AG09319 (cell line): ENCODE results near the gene SUSD4.

ENCODE experiments used
- DNase-seq: peaks from one replicate; pipeline ENCODE4 v3.0.0-alpha.2; 2010; ENCODE audit warnings: low read depth; ENCODE audit errors: extremely low read depth
- TF ChIP-seq, protein P1 (sequence below): IDR thresholded peaks from 2 replicates; pipeline ENCODE4 v1.5.1; 2011; ENCODE audit warnings: low read depth, mild to moderate bottlenecking, inconsistent platforms, low read length, moderate library complexity

SUSD4 gene

DNA sequence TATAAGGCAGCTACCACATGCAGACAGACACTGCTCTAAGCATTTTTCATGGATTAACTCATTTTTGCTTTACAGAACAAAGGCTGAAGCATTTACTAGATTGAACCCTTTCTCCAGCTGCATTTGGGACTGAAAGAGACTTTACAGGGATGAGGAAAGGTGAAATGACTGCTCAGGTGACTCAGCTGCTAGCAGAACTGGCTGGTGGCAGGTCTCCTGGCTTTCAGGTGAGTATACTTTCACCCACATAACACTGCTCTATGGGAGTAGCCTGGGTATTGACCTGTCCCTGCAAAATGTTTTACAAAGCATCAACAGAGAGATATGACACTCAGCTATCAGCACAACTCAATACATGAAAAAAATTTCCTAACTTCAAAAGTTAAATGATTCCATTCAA is 26.6 kb upstream of the SUSD4 start:
- DNase-seq: no peak
- TF ChIP-seq, protein P1, sequence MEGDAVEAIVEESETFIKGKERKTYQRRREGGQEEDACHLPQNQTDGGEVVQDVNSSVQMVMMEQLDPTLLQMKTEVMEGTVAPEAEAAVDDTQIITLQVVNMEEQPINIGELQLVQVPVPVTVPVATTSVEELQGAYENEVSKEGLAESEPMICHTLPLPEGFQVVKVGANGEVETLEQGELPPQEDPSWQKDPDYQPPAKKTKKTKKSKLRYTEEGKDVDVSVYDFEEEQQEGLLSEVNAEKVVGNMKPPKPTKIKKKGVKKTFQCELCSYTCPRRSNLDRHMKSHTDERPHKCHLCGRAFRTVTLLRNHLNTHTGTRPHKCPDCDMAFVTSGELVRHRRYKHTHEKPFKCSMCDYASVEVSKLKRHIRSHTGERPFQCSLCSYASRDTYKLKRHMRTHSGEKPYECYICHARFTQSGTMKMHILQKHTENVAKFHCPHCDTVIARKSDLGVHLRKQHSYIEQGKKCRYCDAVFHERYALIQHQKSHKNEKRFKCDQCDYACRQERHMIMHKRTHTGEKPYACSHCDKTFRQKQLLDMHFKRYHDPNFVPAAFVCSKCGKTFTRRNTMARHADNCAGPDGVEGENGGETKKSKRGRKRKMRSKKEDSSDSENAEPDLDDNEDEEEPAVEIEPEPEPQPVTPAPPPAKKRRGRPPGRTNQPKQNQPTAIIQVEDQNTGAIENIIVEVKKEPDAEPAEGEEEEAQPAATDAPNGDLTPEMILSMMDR: no peak

DNA sequence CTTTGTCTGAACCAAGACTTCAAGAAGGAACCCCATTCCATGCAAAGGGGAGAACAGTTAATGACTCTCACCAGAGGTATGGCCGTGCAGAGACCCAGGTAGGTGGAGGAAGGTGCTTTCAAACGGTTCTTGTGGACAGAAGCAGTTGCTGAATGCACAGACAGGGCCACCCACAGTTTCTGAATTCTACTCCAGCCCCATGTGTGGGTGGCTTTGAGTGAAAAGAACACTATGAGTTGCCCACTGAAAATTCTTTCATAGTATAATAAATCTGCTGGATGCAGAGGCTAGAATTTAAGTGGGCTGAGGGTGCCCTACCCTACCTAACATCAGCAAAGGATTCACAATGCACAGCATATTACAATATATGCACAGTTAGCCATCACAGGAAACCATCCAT is 22.0 kb upstream of the SUSD4 start:
- TF ChIP-seq, protein P1: no peak
- no peak for DNase-seq

DNA sequence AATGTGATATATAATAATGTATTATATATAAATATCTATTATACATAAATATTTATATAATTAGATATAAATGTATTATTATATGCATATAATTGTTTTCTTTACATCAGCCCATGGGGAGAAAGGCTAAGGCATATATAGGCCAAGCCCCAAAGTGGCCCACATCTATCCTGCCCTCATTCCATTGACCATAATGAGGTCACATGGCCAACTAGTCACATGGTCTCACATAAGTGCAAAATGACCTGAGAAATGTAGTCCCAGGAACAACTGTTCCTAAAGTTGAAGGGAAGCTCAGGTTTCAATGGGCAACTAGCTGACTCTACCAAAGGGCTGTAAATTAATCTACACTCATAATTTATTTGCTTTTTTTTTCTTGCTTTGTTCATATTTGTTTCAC is 14.8 kb upstream of the SUSD4 start:
- no peak for DNase-seq
- TF ChIP-seq, protein P1: no peak

DNA sequence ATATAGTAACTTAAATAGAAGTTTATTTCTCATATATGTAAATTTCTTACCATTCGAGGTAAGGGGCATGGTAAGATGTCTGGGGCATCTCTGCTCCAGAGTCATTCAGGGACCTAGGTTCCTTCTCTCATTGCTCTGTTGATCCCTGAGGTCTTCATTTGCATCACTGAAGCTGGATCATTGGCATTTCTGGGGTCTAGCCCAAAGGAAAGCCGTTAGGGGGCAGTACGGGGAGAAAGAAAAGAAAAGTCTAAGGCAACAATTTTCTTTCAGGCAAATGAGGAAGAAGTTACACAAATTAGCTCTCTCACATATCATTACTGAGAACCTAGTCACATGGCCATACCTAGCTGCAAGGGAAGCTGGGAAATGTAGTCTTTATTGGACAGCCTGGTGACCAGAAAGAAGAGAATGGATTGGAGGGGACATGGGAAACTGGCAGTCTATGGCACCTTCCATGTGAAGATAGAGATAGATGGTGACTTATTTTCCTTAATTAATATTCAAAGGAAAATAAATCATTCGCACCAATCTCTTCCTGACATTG is 10.2 kb upstream of the SUSD4 start:
- TF ChIP-seq, protein P1: no peak
- DNase-seq: no peak

DNA sequence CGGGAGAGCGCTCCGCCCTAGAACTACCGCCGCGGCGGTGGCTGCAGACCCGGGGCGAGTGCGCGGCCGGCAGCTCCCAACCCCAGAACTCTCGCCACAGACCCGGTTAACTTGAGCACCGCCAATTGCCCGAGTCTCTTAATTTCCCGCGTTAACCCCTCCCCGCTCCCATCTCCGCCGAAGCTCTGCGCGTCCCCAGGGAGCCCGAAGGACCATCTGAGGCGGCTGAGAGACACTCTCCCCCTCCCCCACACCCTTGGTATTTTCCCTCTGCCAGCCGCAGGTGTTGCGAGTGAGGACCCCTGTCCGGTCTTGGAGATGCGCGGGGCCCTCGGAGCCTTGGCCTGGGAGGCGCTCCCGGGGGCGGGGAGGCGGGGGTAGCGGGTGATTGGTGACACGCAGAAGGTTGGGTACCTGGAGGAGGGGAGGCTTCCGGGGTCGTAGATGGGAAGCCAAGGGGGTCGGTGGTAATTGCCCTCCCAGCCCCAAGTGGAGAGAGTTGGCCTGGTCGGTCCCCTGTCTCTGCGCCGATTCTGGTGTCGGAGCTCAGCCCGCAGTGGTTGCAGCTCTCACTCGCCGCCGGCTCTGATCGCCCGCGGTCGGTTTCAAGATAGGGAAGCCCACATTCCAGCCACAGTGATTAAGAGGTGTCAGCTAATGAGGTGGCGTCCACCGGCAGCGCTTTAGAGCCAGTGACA is 858 bp upstream of the SUSD4 start:
- DNase-seq: no peak
- TF ChIP-seq, protein P1: no peak

DNA sequence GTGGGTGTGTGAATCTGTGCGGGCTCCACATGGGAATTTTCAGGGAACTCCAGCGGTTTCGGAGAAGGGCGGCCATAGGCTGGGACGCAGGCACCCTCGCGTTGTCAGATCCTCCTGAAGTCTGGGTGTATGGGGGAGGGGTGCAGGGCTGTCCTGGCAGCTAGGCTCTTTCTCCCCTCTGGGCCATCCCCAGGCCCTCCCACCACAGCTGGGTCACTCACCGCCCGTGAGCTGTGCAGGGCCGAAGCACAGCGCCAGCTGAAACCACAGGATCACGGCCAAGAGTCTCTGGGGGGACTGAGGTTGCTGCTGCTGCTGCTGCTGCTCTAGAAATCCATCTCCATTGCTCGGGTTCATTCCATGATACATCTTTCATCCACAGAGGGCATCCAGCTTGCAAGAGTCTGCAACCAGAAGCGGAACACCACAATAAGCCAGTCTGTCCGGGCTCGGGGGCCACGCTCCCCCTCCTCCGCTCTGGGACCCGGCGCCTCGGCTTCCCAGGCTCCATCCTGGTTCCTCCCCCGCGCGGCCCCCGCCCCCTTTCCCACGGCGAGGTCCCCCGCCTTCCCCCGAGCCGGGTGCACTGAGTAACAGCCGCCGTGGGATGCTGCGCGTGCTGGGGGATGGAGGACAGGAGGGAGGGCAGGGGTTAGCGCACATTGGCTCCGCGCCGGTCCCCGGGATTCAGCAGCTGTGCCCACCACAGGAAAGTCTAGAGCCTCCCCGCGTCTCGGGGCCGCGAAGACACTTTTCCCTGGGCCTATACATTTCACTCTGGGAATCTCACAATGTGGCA is 720 bp downstream of the SUSD4 start:
- TF ChIP-seq, protein P1: no peak
- DNase-seq: no peak

DNA sequence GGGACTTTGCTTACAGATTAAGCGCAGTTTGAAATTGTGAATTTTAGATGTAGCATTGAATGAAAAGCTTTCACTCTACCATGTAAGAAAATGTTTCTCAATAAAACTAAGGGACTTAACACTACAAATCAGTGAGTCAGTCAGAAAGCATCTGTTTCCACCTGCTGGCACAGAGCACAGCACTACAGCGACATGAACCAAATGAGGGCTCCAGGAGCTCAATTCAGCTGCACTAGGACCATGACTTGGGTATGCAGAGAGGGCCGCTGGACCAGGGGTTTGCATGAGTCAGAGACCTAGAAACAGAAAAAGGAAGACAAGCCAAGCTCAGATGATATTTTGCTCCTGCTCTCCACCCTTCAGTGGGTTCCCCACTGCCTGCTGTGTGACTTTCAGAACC is 5.2 kb downstream of the SUSD4 start:
- DNase-seq: no peak
- TF ChIP-seq, protein P1: no peak
